Calu3 (cell line): ENCODE measurements around the gene TMPO. TPM values are rescaled to one million over a fixed set of nuclear protein-coding genes. Genes with fewer than 3 reads are reported as not detected.
"Not testable (repeated sequence)": the region's sequence is repeated elsewhere in the genome, so short reads cannot be mapped to it uniquely, and the experiment has no call there.

Source experiments
- BruUV-seq: library from RNA; stranded (reverse); fragments of 400-500 nt; replicated peaks from 2 replicates; lab custom pipeline; 2021; lab: Mats Ljungman, UMichigan
- CTCF ChIA-PET: fragments of 300-600 bp; sonication (Branson Sonifier 250); formaldehyde crosslinking; loops from one replicate; lab custom pipeline; 2022; ENCODE audit warnings: antibody characterized with exemption; lab: Charles Lee
- DNase-seq: peaks from one replicate; pipeline ENCODE4 v3.0.0; 2022
- H3K27ac Mint-ChIP-seq: one replicate; pipeline ENCODE4 v1.8.0; 2022; ENCODE audit warnings: mixed read lengths; ENCODE audit not compliant: unreplicated experiment
- H3K27me3 Mint-ChIP-seq: one replicate; pipeline ENCODE4 v1.8.0; 2022; ENCODE audit warnings: mixed read lengths; ENCODE audit not compliant: unreplicated experiment
- H3K36me3 Mint-ChIP-seq: one replicate; pipeline ENCODE4 v1.8.0; 2022; ENCODE audit warnings: mild to moderate bottlenecking, moderate library complexity, mixed read lengths; ENCODE audit not compliant: insufficient read depth, unreplicated experiment
- H3K4me1 Mint-ChIP-seq: one replicate; pipeline ENCODE4 v1.8.0; 2022; ENCODE audit warnings: mild to moderate bottlenecking, low read depth, mixed read lengths; ENCODE audit not compliant: unreplicated experiment
- H3K4me3 Mint-ChIP-seq: one replicate; pipeline ENCODE4 v1.8.0; 2022; ENCODE audit warnings: mild to moderate bottlenecking, low read depth, moderate library complexity, mixed read lengths; ENCODE audit not compliant: unreplicated experiment
- H3K9me3 Mint-ChIP-seq: one replicate; pipeline ENCODE4 v1.8.0; 2022; ENCODE audit warnings: low read depth, mixed read lengths; ENCODE audit not compliant: unreplicated experiment
- intact Hi-C: fragments of 100-400 bp; cut with micrococcal nuclease; formaldehyde crosslinking; loops from one replicate; pipeline ENCODE4 v1.10.0; 2022; ENCODE audit not compliant: unreplicated experiment
- total RNA-seq: library from RNA; stranded (reverse); gene quantifications from 2 replicates; pipeline ENCODE4 v1.2.3, GENCODE V29; 2022
- TF ChIP-seq, protein P1 (sequence below): fragments of 200-600 bp; IDR thresholded peaks from one replicate; pipeline ENCODE4 v1.8.0; 2022; ENCODE audit warnings: antibody characterized with exemption; ENCODE audit not compliant: unreplicated experiment

The TMPO gene
- total RNA-seq, 1 experiment from 2014 or later = 256 TPM

DNA sequence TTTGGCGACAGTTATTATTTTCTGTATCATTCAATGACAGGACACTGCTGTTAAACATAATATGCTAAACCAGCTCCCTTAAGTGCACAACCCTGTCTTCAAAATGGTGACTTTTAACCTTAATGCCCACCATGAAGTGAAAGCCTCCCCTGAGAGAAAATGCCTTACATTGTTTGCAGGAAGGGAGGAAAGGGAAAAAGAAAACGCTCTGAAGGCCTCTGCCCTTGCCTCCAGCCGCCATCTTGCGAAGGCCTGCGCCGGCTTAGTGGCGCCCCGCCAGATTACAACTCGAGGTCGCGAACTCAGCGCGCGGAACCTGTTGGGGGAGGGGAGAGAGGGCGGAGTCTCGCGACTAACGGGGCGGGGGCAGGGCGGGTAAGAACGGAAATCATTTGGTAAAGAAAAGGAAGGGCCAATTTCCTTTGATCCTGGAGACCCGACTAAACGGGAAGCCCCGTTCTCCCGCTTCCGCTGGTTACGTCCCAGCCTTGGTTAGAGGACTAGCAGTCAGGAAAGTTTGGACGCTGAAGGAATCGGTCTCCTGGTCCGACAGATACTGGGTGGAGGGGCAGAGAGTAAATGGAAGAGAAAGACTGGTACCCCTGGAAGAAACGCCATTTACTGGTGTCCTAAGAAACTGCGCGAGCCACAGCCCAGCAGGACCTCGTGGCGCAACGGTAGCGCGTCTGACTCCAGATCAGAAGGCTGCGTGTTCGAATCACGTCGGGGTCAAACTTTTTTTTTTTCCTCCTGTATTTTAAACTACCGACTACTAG is 11.6 kb upstream of the TMPO start:
- peaks cover 43% of the 10 kb centered on the region for H3K36me3 Mint-ChIP-seq
- peak overlapping the region; percentile 100 for H3K27ac Mint-ChIP-seq
- no TSS peak for BruUV-seq
- DNase-seq = peak; percentile 96
- peak overlapping the region; percentile 70 for H3K4me3 Mint-ChIP-seq
- TF ChIP-seq, protein P1, sequence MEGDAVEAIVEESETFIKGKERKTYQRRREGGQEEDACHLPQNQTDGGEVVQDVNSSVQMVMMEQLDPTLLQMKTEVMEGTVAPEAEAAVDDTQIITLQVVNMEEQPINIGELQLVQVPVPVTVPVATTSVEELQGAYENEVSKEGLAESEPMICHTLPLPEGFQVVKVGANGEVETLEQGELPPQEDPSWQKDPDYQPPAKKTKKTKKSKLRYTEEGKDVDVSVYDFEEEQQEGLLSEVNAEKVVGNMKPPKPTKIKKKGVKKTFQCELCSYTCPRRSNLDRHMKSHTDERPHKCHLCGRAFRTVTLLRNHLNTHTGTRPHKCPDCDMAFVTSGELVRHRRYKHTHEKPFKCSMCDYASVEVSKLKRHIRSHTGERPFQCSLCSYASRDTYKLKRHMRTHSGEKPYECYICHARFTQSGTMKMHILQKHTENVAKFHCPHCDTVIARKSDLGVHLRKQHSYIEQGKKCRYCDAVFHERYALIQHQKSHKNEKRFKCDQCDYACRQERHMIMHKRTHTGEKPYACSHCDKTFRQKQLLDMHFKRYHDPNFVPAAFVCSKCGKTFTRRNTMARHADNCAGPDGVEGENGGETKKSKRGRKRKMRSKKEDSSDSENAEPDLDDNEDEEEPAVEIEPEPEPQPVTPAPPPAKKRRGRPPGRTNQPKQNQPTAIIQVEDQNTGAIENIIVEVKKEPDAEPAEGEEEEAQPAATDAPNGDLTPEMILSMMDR = no peak
- H3K9me3 Mint-ChIP-seq = no peaks in the 10 kb centered on the region
- intact Hi-C loops = loop anchor here (1.0 to 5.0 kb wide), 3 partner anchors 13 to 565 kb away; no protein-coding TSS in a partner anchor
- peaks cover 43% of the 10 kb centered on the region for H3K4me1 Mint-ChIP-seq
- H3K27me3 Mint-ChIP-seq = peaks cover 15% of the 10 kb centered on the region
- CTCF ChIA-PET = interaction anchor here (0.7 to 0.9 kb wide), 3 partner anchors 10 to 17 kb away, joined by 3 to 5 read pairs (median 5); no protein-coding TSS in a partner anchor

DNA sequence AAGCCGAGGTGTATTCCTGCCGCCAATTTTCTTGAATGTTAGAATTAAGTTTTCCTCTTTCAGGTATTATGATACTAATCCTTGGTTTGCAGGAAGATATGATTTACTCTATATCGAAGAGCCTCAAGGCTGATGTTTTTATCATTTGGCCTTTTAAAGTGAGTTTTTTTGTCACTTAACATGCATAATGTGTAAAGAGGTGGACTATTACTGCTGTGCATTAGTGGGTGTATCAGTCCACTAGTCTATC is 11.1 kb upstream of the TMPO start:
- Mint-ChIP-seq H3K4me3 (peak overlapping the region; percentile 70), H3K27ac (peak overlapping the region; percentile 100), H3K9me3 (no peaks in the 10 kb centered on the region), H3K4me1 (peaks cover 47% of the 10 kb centered on the region), H3K27me3 (peaks cover 15% of the 10 kb centered on the region), H3K36me3 (peaks cover 43% of the 10 kb centered on the region)
- no peak for DNase-seq
- intact Hi-C loops = loop anchor here (5.0 kb wide), 1 partner anchor 87 kb away; no protein-coding TSS in a partner anchor
- TF ChIP-seq, protein P1 = no peak
- TSS peak; percentile 77 for BruUV-seq
- CTCF ChIA-PET = interaction anchor here (0.6 to 1.3 kb wide), 2 partner anchors 9 to 13 kb away, joined by 4 read pairs; no protein-coding TSS in a partner anchor

DNA sequence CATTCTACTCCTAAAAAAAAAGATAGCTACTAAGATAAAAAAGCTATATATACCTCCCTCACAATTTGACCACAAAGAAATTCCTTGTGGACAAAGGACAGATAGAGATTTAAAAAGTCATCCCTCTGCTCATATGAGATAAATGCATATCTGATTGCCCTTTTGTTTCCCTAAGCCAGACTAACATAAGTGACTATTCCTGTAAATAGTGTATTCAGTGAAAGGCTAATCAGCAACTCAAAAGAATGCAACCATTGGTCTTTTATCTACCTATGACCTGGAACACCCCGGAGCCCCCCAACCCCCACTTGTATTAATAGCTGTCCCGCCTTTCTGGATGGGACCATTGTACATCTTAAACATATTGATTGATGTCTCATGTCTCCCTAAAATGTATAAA is 6.3 kb upstream of the TMPO start:
- Mint-ChIP-seq H3K27me3 (peaks cover 5% of the 10 kb centered on the region), H3K27ac (no peak overlapping the region), H3K36me3 (peaks cover 18% of the 10 kb centered on the region), H3K9me3 (no peaks in the 10 kb centered on the region), H3K4me3 (peak overlapping the region; percentile 12), H3K4me1 (peaks cover 31% of the 10 kb centered on the region)
- DNase-seq = no peak
- TF ChIP-seq, protein P1 = no peak
- intact Hi-C loops = no loop called here
- CTCF ChIA-PET = interaction anchor here (1.4 kb wide), 1 partner anchor 18 kb away, joined by 3 read pairs; no protein-coding TSS in a partner anchor
- no TSS peak for BruUV-seq

DNA sequence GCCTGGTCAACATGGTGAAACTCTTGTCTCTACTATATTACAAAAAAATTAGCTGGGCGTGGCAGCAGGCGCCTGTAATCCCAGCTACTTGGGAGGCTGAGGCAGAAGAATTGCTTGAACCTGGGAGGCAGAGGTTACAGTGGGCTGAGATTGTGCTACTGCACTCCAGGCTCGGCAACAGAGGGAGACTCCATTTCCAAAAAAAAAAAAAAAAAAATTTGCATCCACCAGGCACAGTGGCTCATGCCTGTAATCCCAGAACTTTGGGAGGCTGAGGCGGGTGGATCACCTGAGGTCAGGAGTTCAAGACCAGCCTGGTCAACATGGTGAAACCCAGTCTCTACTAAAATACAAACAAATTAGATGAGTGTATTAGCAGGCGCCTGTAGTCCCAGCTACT is 3.6 kb upstream of the TMPO start:
- CTCF ChIA-PET = interaction anchor here (0.7 kb wide), 1 partner anchor 221 kb away, joined by 6 read pairs; no protein-coding TSS in a partner anchor
- H3K27me3 Mint-ChIP-seq, intact Hi-C loops, H3K9me3 Mint-ChIP-seq, H3K4me3 Mint-ChIP-seq, DNase-seq, BruUV-seq, H3K27ac Mint-ChIP-seq: not testable (repeated sequence)
- peaks cover 32% of the 10 kb centered on the region for H3K36me3 Mint-ChIP-seq
- H3K4me1 Mint-ChIP-seq = peaks cover 27% of the 10 kb centered on the region
